ENCODE data around the gene CADM1. TPM values are rescaled to one million over a fixed set of nuclear protein-coding genes. Genes with fewer than 3 reads are reported as not detected.

Gene CADM1
- total and polyA plus RNA-seq, 2 donors (not counting 3 experiments of a cell fraction or from before 2014, with no cell fraction given) = 0.52 to 2.6 TPM

DNA sequence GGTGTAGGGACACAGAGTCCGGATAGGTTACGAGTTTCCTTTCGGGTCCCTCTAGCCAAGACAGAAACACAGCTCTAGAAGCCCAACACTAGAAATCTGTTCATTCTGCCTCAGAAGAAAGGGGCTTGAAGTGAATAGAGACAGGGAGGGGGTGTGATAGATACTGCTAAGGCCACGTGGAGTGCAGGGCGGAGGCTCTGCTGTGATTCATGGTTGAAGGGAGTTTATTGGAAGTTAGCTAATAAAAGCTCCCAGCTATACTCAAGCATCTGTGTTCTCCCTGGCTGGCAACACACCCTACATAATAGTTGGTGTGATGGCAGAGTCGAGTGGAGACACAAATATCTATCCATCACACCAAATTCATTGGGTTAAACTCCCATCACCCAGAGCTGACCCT lies 337.4 kb downstream of the CADM1 start:
- no peaks in the 10 kb centered on the region for H4K20me1 ChIP-seq (replicated peaks; ENCODE audit: control insufficient read depth, extremely low read depth, insufficient read depth, low read length)
- CTCF ChIA-PET = interaction anchor here (1.0 kb wide), 1 partner anchor 124 kb away, joined by 3 read pairs; no protein-coding TSS in a partner anchor
- dilution Hi-C loops (cut with MboI; ENCODE audit: extremely low pct_ligation_motif_present, low sequenced_read_pairs) (no loop called here), intact Hi-C loops (cut with micrococcal nuclease) (no loop called here)
- no peak overlapping the region for H2AFZ ChIP-seq (ENCODE audit: low read depth, low read length)
- H3K4me1 ChIP-seq (ENCODE audit: control insufficient read depth, extremely low read depth, insufficient read depth, low read length) = no peaks in the 10 kb centered on the region
- DNase-seq (ENCODE audit: low read depth, low spot score) (no peak), FAIRE-seq (no peak)
- no TSS peak for BruUV-seq (replicated peaks)
- no peaks in the 10 kb centered on the region for H3K36me3 ChIP-seq (ENCODE audit: control insufficient read depth in 2 of 2, extremely low read depth in 1 of 2, insufficient read depth in 2 of 2, low read length in 2 of 2)
- no peaks in the 10 kb centered on the region for H3K27me3 ChIP-seq (ENCODE audit: control insufficient read depth in 2 of 2, insufficient read depth in 2 of 2, low read length in 2 of 2)
- H3K9me1 ChIP-seq (replicated peaks; ENCODE audit: control insufficient read depth, extremely low read depth, insufficient read depth, low read length) = no peaks in the 10 kb centered on the region
- TF ChIP-seq, protein P1, sequence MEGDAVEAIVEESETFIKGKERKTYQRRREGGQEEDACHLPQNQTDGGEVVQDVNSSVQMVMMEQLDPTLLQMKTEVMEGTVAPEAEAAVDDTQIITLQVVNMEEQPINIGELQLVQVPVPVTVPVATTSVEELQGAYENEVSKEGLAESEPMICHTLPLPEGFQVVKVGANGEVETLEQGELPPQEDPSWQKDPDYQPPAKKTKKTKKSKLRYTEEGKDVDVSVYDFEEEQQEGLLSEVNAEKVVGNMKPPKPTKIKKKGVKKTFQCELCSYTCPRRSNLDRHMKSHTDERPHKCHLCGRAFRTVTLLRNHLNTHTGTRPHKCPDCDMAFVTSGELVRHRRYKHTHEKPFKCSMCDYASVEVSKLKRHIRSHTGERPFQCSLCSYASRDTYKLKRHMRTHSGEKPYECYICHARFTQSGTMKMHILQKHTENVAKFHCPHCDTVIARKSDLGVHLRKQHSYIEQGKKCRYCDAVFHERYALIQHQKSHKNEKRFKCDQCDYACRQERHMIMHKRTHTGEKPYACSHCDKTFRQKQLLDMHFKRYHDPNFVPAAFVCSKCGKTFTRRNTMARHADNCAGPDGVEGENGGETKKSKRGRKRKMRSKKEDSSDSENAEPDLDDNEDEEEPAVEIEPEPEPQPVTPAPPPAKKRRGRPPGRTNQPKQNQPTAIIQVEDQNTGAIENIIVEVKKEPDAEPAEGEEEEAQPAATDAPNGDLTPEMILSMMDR (IDR thresholded peaks at IDR 0.05; ENCODE audit: extremely low read depth in 1 of 2, insufficient read depth in 1 of 2, low read depth in 1 of 2, low read length in 2 of 2) = no peak
- TF ChIP-seq GATA2 (IDR thresholded peaks at IDR 0.05; ENCODE audit: insufficient read depth, insufficient read length, low read depth, low read length) (no peak), JUN (IDR thresholded peaks at IDR 0.05; ENCODE audit: borderline replicate concordance, insufficient read depth, insufficient read length, low read depth) (no peak), MYC (IDR thresholded peaks at IDR 0.05; ENCODE audit: low read depth, low read length) (no peak), EZH2 (IDR thresholded peaks at IDR 0.05; ENCODE audit: borderline replicate concordance, low read depth, low read length, severe bottlenecking) (no peak)
- TF ChIP-seq, protein P2, sequence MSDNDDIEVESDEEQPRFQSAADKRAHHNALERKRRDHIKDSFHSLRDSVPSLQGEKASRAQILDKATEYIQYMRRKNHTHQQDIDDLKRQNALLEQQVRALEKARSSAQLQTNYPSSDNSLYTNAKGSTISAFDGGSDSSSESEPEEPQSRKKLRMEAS (IDR thresholded peaks at IDR 0.05; ENCODE audit: insufficient read depth, insufficient read length) = no peak
- POLR2A ChIA-PET = no interaction called here
- H3K79me2 ChIP-seq (ENCODE audit: control insufficient read depth, insufficient read depth, low read length) = no peaks in the 10 kb centered on the region
- no peak overlapping the region for H3K4me2 ChIP-seq (ENCODE audit: insufficient read depth, low read length)
- no peak overlapping the region for H3K27ac ChIP-seq (ENCODE audit: insufficient read depth, low read depth, low read length)
- H3K9me3 ChIP-seq (replicated peaks; ENCODE audit: control insufficient read depth, insufficient read depth, low read length) = no peaks in the 10 kb centered on the region
- no peak overlapping the region for H3K9ac ChIP-seq (replicated peaks; ENCODE audit: extremely low read depth, insufficient read depth, low read length)
- H3K4me3 ChIP-seq (replicated peaks in 1 of 3; ENCODE audit: insufficient read depth in 1 of 3, low read depth in 1 of 3, low read length in 3 of 3) = no peak overlapping the region
